HG03575 (cell line): ENCODE data around the gene PGGT1B.

Source experiments
- ATAC-seq: cut with Tn5 transposase; IDR thresholded peaks from one replicate; pipeline ENCODE4 v1.9.1; 2021; ENCODE audit not compliant: unreplicated experiment, insufficient number of reproducible peaks, low FRiP score; ENCODE audit errors: extremely low read depth

The PGGT1B gene

GRCh38 chr5:115191474-115192031, 71.1 kb downstream of the PGGT1B start:
- ATAC-seq, result no peak

GRCh38 chr5:115190388-115190787, 72.3 kb downstream of the PGGT1B start:
- ATAC-seq, result no peak

GRCh38 chr5:115189866-115190265, 72.8 kb downstream of the PGGT1B start:
- ATAC-seq, result no peak

- no peak for ATAC-seq
Observed at GRCh38 chr5:115186794-115187193, 75.9 kb downstream of the PGGT1B start.

DNA sequence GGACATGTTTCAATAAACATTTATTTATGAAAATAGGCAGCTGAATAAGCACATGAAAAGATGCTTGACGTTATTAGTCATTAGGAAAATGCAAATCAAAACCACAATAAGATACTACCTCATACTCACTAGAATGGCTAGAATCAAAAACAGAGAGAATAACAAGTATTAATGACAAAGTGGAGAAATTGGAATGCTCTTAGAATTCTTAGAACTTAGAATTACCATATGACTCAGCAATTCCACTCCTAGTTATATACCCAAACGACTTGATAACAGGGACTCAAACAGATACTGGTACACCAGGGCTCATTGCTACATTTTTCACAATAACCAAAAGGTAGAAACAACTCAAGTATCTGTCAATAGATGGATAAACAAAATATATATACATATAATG, 77.9 kb downstream of the PGGT1B start:
- ATAC-seq, result no peak

DNA sequence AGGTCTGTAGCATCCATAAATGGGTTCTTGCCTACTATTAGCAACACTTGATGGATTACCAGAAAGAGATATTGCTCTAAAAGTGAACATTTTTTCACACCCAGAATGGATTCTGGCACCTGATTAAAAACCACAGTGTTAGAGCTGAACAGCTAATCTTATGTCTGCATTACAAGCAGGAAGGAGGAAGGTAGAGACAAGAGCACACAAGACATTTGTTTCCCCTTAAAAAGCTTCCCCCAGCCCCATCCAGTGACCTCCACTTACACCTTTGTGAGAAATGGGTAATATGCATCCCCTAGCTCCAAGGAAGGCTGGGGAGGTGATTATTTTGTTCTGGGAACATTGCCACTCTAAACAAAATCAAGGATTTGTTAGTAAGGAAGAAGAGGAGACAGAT, 80.9 kb downstream of the PGGT1B start:
- no peak for ATAC-seq

DNA sequence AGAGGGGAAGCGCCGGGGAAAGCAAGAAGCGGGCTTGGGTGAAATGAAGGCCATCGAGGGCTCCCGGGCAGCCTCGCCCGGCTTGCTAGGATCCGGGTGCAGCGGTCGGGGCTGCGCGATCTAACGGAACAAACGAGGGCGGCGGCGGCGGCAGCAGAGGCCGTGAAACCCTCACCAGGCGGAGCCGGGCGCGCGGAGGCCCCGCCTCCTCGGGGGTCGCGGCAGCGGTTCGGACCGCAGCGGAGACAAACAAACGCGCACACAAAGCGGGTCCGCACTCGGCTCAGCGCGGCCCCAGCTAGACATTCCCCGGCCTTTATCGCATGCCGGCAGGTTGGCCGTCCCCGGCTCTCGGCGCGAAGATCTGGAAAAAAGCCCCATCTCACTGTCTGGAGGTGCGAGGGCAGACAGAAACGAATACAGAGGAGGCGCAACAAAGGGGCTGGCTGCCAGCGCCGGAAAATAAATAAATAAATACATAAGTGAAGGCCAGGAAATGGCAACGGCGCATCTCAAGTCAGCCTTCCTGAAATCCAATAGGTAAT, 82.4 kb downstream of the PGGT1B start:
- ATAC-seq, result no peak

DNA sequence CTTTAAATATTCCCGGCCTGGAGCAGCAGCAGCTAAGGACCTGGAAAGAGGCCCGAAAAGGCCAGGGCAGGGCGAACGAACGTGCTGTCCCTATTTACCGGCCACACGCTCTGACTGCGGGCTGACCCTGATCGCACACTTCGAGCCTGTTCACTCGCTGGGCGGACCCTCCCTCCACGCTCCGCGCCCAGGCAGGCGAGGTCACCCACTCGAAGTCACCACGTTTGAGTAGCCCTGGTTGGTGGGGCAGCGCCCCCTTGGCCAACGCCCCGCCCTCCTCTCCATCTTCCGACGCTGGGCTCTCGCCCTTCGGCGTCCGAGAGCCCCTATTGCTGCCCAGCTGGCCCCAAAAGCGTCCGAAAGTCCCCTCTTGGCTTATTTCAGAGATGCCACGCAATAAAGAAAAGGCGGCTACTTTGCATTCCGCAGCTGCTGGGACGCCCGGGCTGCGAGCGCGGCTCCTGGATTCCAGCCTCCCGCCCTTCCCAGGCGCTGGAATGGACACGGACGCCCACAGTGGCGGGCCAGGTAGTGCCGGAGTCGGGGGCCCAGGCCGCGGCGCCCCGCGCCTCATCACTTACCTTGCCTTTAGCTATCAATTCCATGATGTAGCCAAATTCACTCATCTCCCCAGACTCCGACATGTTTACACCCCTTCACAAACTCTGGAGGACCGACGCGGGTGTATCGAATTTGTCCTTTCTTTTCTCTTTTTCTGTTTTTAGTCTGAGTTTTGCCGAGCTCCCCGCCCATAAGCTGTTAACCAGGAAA, 83.1 kb downstream of the PGGT1B start:
- ATAC-seq, result no peak

DNA sequence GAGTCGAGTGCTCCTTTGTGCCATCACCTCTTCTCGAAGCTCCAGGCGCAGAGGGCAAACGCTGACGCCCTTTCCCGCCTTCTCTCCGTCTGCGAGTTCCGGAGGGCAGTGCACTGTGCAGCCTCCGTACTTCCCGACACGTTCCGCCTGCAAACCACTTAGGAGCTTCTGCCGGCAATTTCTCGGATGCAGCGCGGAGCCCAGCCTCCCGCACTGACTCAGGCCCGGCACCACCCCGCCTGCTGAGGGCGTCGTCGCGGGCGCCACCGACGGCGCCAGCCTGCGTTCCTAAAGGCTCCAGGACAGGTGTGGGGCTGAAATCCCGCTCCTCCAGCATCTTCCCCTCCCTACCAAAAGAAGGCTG, 83.7 kb downstream of the PGGT1B start:
- ATAC-seq, result no peak

DNA sequence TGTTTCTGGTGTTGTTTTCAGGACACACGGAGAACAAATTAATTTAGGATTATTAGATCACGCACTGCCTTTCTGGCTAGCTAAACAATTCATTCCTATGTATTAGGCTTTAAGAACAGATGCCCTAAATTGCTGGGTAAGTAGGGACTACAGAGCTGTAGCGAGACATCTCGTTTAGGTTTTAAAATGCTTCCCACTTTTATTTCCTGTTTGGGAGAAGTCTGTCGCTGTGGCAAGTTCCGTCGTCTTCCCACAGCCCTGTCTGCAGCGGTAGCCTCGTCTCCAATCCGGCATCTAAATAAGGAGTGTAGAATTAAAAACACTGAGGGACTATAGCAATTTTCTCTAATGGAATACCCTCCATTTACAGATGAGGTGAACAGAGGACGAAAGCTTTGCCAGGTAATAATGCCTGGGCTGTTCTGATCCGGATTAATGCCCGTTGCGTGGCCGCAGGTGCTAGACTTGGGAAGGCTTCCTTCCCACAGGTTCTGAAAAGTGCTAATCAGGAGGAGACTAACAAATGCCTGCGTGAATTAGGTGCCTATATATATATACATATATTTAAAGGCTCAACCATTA, 91.7 kb downstream of the PGGT1B start:
- ATAC-seq, result no peak

GRCh38 chr5:115170134-115170928, 92.3 kb downstream of the PGGT1B start:
- peak; percentile 19 for ATAC-seq

GRCh38 chr5:115169487-115170133, 93.1 kb downstream of the PGGT1B start, which contains the start of gene TRIM36:
Gene TRIM36 (minus strand): TSS chr5:115169908. CDS start chr5:115169634, 274 bp downstream.
- peak; percentile 83 for ATAC-seq

- ATAC-seq, result no peak
Observed at GRCh38 chr5:115168829-115169486, 93.7 kb downstream of the PGGT1B start.

- ATAC-seq, result no peak
Observed at GRCh38 chr5:115166744-115167393, 95.8 kb downstream of the PGGT1B start.

DNA sequence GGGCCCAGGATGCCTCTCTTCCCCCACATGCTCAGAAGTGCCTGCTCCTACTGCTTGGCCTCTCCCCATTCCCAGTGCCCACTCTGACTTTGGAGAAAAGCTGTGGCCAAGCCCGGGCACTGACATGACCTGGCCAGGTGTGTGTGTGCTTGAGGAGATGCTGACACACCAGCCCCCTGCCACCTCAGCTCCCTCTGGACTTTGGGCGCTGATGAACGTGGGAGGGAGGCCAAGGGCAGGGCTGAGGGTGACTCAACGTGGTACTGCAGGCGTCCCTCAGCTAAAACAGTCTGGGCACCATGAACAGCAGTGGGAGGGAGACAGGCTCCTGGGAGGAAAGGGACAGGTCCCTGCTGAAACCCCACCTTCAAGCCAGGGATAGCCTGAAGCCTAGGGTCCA, 96.9 kb downstream of the PGGT1B start:
- no peak for ATAC-seq

DNA sequence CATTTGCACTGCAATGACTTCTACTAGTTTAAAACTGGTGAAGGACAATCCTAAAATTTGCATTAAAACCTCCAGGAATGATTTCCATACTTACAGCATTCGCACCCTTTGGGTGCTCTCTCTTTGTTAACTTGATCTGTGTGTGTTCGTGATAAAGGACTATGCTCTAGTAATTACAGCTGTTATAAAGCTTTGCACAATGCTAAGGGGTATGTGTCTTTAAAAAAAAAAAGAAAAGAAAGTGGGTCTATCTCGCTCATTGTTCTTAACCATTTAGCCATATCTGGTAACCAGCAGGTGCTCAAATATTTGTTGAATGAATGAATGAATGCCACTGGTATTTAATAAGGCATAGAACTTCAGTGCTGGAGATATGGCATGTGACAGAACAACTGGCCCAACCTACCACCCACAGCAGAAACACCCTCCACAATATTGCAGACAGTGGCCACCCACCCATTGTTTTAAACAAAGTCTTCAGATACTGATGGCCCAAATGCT, 101.7 kb downstream of the PGGT1B start:
- ATAC-seq, result no peak
